Upper lobe of left lung (tissue), 4 donors: ENCODE results near the gene GPR146.
A peak's percentile ranks its signal among the peaks of the same experiment; 100 is the strongest.

Experiments used
- CTCF ChIP-seq, 6 experiments: fragments of 450-650 bp in 4 of 6; fragments of 200-600 bp in 2 of 6; sonication (generic) in 2 of 6; IDR thresholded peaks; one replicate each; pipeline ENCODE4 v1.5.1; 2016 to 2019; ENCODE audit warnings: antibody characterized with exemption in 6 of 6
- EP300 ChIP-seq, 4 donors: sonication (generic); formaldehyde crosslinking; IDR thresholded peaks; one replicate each; pipeline ENCODE4 v1.5.1; 2017; ENCODE audit warnings: antibody characterized with exemption in 4 of 4, control low read depth in 2 of 4
- POLR2A ChIP-seq, 4 donors: fragments of 450-650 bp; IDR thresholded peaks; one replicate each; pipeline ENCODE4 v1.5.1; 2016 to 2017; ENCODE audit warnings: antibody characterized with exemption in 4 of 4, mild to moderate bottlenecking in 2 of 4
- POLR2AphosphoS5 ChIP-seq, 2 donors: sonication (generic); formaldehyde crosslinking; IDR thresholded peaks; one replicate each; pipeline ENCODE4 v1.5.1; 2017; ENCODE audit warnings: antibody characterized with exemption in 2 of 2

- no peak for TF ChIP-seq CTCF (IDR thresholded peaks at IDR 0.05)
- TF ChIP-seq EP300 (IDR thresholded peaks at IDR 0.05): no peak
- peak in 1 of 2 donors; percentile 7 for TF ChIP-seq POLR2AphosphoS5 (IDR thresholded peaks at IDR 0.05)
- no peak for TF ChIP-seq POLR2A (IDR thresholded peaks at IDR 0.05)
These were observed 676 bp upstream of the GPR146 start for GRCh38 chr7:1043552-1044188.
